HEK293 (cell line): Measurements from ENCODE around the gene DCTN2.

Experiments used
- CTCF ChIA-PET: fragments of 350-600 bp; formaldehyde crosslinking; extraction: SDS; loops from one replicate; lab custom pipeline; 2021; ENCODE audit warnings: antibody characterized with exemption; lab: Yijun Ruan, JAX
- POLR2A ChIA-PET: fragments of 300-600 bp; formaldehyde crosslinking; extraction: SDS; loops from one replicate; lab custom pipeline; 2020; ENCODE audit warnings: antibody characterized with exemption, inconsistent platforms; lab: Yijun Ruan, JAX
- H3K27ac ChIP-seq: fragments of 200-500 bp; sonication (Bioruptor generic); 2 replicates; pipeline ENCODE4 v1.5.1; 2014; ENCODE audit warnings: low read depth, low read length, control low read depth, inconsistent platforms; ENCODE audit errors: extremely low read depth
- H3K36me3 ChIP-seq, 2 experiments: fragments of 200-500 bp in 1 of 2; sonication (Bioruptor generic) in 1 of 2; 1 replicate in 1 of 2; 2 replicates in 1 of 2; pipeline ENCODE4 v1.5.1; 2014 to 2017; ENCODE audit warnings: inconsistent platforms in 2 of 2, low read length in 2 of 2; ENCODE audit not compliant: control insufficient read depth in 2 of 2, insufficient read depth in 1 of 2
- H3K4me1 ChIP-seq: fragments of 200-500 bp; sonication (Bioruptor generic); 2 replicates; pipeline ENCODE4 v1.5.1; 2014; ENCODE audit warnings: mild to moderate bottlenecking, low read length, inconsistent platforms; ENCODE audit not compliant: control insufficient read depth, insufficient read depth
- H3K4me3 ChIP-seq: 2 replicates; pipeline ENCODE4 v1.5.1; 2011; ENCODE audit warnings: low read depth, mild to moderate bottlenecking, control low read depth, low read length, moderate library complexity
- H3K9me3 ChIP-seq: fragments of 200-500 bp; sonication (Bioruptor generic); 2 replicates; pipeline ENCODE4 v1.5.1; 2014; ENCODE audit warnings: low read depth, low read length, inconsistent platforms; ENCODE audit not compliant: control insufficient read depth, insufficient read depth
- KLF10 ChIP-seq: fragments of 450-650 bp; IDR thresholded peaks from 2 replicates; pipeline ENCODE4 v1.5.1; 2018; ENCODE audit warnings: missing biosample characterization, mild to moderate bottlenecking, missing genetic modification characterization
- KLF9 ChIP-seq: fragments of 450-650 bp; formaldehyde crosslinking; IDR thresholded peaks from 2 replicates; pipeline ENCODE4 v1.5.1; 2016; ENCODE audit warnings: missing biosample characterization, missing genetic modification characterization, low read depth
- SETDB1 ChIP-seq: IDR thresholded peaks from one replicate; pipeline ENCODE4 v1.6.1; 2017; ENCODE audit warnings: mild to moderate bottlenecking, low read length, moderate library complexity, mixed read lengths; ENCODE audit not compliant: insufficient read length
- ZBTB1 ChIP-seq: fragments of 450-650 bp; formaldehyde crosslinking; IDR thresholded peaks from 2 replicates; pipeline ENCODE4 v1.5.1; 2016; ENCODE audit warnings: missing biosample characterization, missing genetic modification characterization
- ZBTB21 ChIP-seq: fragments of 450-650 bp; formaldehyde crosslinking; IDR thresholded peaks from 2 replicates; pipeline ENCODE4 v1.5.1; 2017; ENCODE audit warnings: missing biosample characterization, missing genetic modification characterization
- ZBTB6 ChIP-seq: fragments of 450-650 bp; formaldehyde crosslinking; IDR thresholded peaks from 2 replicates; pipeline ENCODE4 v1.5.1; 2017; ENCODE audit warnings: missing biosample characterization, missing genetic modification characterization
- ZBTB7A ChIP-seq: fragments of 450-650 bp; formaldehyde crosslinking; IDR thresholded peaks from 2 replicates; pipeline ENCODE4 v1.5.1; 2016; ENCODE audit warnings: low read depth, missing biosample characterization, missing genetic modification characterization
- ZNF132 ChIP-seq: fragments of 450-650 bp; formaldehyde crosslinking; IDR thresholded peaks from 2 replicates; pipeline ENCODE4 v1.5.1; 2017; ENCODE audit warnings: missing biosample characterization, missing genetic modification characterization, borderline replicate concordance
- ZNF157 ChIP-seq: fragments of 450-650 bp; formaldehyde crosslinking; IDR thresholded peaks from 2 replicates; pipeline ENCODE4 v1.5.1; 2016; ENCODE audit warnings: missing biosample characterization, missing genetic modification characterization
- ZNF184 ChIP-seq: fragments of 450-650 bp; IDR thresholded peaks from 2 replicates; pipeline ENCODE4 v1.5.1; 2018; ENCODE audit warnings: missing biosample characterization, mild to moderate bottlenecking, missing genetic modification characterization
- ZNF2 ChIP-seq: fragments of 450-650 bp; formaldehyde crosslinking; IDR thresholded peaks from 2 replicates; pipeline ENCODE4 v1.5.1; 2016; ENCODE audit warnings: missing biosample characterization, missing genetic modification characterization
- ZNF211 ChIP-seq: fragments of 450-650 bp; formaldehyde crosslinking; IDR thresholded peaks from 2 replicates; pipeline ENCODE4 v1.5.1; 2016; ENCODE audit warnings: low read depth, missing biosample characterization, missing genetic modification characterization
- ZNF223 ChIP-seq: fragments of 450-650 bp; formaldehyde crosslinking; IDR thresholded peaks from 2 replicates; pipeline ENCODE4 v1.5.1; 2016; ENCODE audit warnings: missing biosample characterization, missing genetic modification characterization
- ZNF23 ChIP-seq: fragments of 450-650 bp; formaldehyde crosslinking; IDR thresholded peaks from 2 replicates; pipeline ENCODE4 v1.5.1; 2016; ENCODE audit warnings: missing biosample characterization, missing genetic modification characterization, borderline replicate concordance
- ZNF335 ChIP-seq: fragments of 450-650 bp; formaldehyde crosslinking; conservative IDR thresholded peaks from 2 replicates; pipeline ENCODE4 v1.5.1; 2016; ENCODE audit warnings: missing biosample characterization, missing genetic modification characterization
- ZNF341 ChIP-seq: fragments of 450-650 bp; formaldehyde crosslinking; IDR thresholded peaks from 2 replicates; pipeline ENCODE4; 2016; ENCODE audit warnings: low read depth, missing biosample characterization, missing genetic modification characterization
- ZNF501 ChIP-seq: fragments of 450-650 bp; formaldehyde crosslinking; IDR thresholded peaks from 2 replicates; pipeline ENCODE4 v1.5.1; 2016; ENCODE audit warnings: missing biosample characterization, missing genetic modification characterization
- ZNF544 ChIP-seq: fragments of 450-650 bp; formaldehyde crosslinking; IDR thresholded peaks from 2 replicates; pipeline ENCODE4 v1.5.0; 2017; ENCODE audit warnings: missing biosample characterization, missing genetic modification characterization
- ZNF624 ChIP-seq: fragments of 450-650 bp; formaldehyde crosslinking; IDR thresholded peaks from 2 replicates; pipeline ENCODE4 v1.5.1; 2017; ENCODE audit warnings: missing biosample characterization, missing genetic modification characterization
- ZNF639 ChIP-seq: fragments of 450-650 bp; formaldehyde crosslinking; IDR thresholded peaks from 2 replicates; pipeline ENCODE4 v1.5.1; 2016; ENCODE audit warnings: missing biosample characterization, missing genetic modification characterization
- ZNF776 ChIP-seq: fragments of 450-650 bp; formaldehyde crosslinking; IDR thresholded peaks from 2 replicates; pipeline ENCODE4 v1.5.0; 2017; ENCODE audit warnings: missing biosample characterization, missing genetic modification characterization, borderline replicate concordance
- TF ChIP-seq, protein P1 (sequence below): fragments of 450-650 bp; formaldehyde crosslinking; IDR thresholded peaks from 2 replicates; pipeline ENCODE4 v1.5.1; 2016; ENCODE audit warnings: missing biosample characterization, missing genetic modification characterization
- TF ChIP-seq, protein P2 (sequence below): fragments of 450-650 bp; formaldehyde crosslinking; IDR thresholded peaks from 2 replicates; pipeline ENCODE4 v1.5.1; 2016; ENCODE audit warnings: missing biosample characterization, missing genetic modification characterization
- TF ChIP-seq, protein P3 (sequence below): fragments of 450-650 bp; formaldehyde crosslinking; conservative IDR thresholded peaks from 2 replicates; pipeline ENCODE4 v1.5.1; 2016; ENCODE audit warnings: low read depth, missing biosample characterization, missing genetic modification characterization

DCTN2 gene

DNA sequence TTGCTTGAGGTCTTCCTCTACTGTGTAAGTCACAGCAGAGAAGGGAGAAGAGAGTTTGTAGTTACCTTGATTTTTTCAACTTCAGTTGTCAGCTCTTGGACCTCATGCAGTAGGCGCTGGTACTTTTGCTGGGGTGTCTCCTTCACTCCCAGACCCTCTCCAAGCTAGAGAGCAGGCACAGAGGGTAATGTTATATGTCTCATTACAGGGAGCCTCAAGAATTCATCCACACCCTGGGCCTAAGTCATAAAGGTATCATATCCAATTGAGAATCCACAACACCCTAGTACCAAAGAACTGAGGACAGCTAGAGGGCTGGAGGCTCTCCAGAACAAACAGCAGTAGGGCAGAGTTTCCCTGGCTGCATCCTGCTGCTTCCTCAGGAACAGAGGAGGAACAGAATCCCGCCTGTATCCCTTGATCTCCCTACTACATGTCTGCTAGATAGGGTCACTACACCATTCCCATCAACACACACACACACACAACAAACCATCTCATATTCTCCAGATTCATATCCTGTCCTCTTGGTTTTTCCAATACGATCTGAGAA, 11.9 kb downstream of the DCTN2 start:
- TF ChIP-seq, protein P1, sequence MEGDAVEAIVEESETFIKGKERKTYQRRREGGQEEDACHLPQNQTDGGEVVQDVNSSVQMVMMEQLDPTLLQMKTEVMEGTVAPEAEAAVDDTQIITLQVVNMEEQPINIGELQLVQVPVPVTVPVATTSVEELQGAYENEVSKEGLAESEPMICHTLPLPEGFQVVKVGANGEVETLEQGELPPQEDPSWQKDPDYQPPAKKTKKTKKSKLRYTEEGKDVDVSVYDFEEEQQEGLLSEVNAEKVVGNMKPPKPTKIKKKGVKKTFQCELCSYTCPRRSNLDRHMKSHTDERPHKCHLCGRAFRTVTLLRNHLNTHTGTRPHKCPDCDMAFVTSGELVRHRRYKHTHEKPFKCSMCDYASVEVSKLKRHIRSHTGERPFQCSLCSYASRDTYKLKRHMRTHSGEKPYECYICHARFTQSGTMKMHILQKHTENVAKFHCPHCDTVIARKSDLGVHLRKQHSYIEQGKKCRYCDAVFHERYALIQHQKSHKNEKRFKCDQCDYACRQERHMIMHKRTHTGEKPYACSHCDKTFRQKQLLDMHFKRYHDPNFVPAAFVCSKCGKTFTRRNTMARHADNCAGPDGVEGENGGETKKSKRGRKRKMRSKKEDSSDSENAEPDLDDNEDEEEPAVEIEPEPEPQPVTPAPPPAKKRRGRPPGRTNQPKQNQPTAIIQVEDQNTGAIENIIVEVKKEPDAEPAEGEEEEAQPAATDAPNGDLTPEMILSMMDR (tag by site-specific recombination), result no peak
- TF ChIP-seq ZNF223 (tag by site-specific recombination) (no peak), ZNF776 (no peak), ZBTB21 (tag by site-specific recombination) (no peak), ZNF624 (tag by site-specific recombination) (no peak), ZNF157 (no peak), ZNF132 (no peak), ZBTB7A (tag by site-specific recombination) (no peak), ZBTB1 (tag by site-specific recombination) (no peak), ZNF639 (tag by site-specific recombination) (no peak), ZNF23 (tag by site-specific recombination) (no peak), SETDB1 (no peak), ZNF335 (tag by site-specific recombination) (no peak), ZNF341 (no peak)
- Histone ChIP-seq H3K9me3 (no peaks in the 10 kb centered on the region), H3K4me1 (no peaks in the 10 kb centered on the region), H3K36me3 (peaks cover 21 to 91% of the 10 kb centered on the region in 2 experiments), H3K4me3 (no peak overlapping the region), H3K27ac (no peak overlapping the region)
- CTCF ChIA-PET, result interaction anchor here (1.0 kb wide), 1 partner anchor 44 kb away, joined by 4 read pairs; no protein-coding TSS in a partner anchor
- POLR2A ChIA-PET, result no interaction called here

- H3K4me1 ChIP-seq, result no peaks in the 10 kb centered on the region
- H3K36me3 ChIP-seq, result peaks cover 25 to 91% of the 10 kb centered on the region in 2 experiments
- no peak overlapping the region for H3K27ac ChIP-seq
- CTCF ChIA-PET, result interaction anchor here (1.0 kb wide), 1 partner anchor 43 kb away, joined by 4 read pairs; no protein-coding TSS in a partner anchor
- POLR2A ChIA-PET, result interaction anchor here (1.1 kb wide), 1 partner anchor 10 kb away, joined by 3 read pairs; no protein-coding TSS in a partner anchor
- H3K4me3 ChIP-seq, result no peak overlapping the region
- no peaks in the 10 kb centered on the region for H3K9me3 ChIP-seq
- TF ChIP-seq, protein P2, sequence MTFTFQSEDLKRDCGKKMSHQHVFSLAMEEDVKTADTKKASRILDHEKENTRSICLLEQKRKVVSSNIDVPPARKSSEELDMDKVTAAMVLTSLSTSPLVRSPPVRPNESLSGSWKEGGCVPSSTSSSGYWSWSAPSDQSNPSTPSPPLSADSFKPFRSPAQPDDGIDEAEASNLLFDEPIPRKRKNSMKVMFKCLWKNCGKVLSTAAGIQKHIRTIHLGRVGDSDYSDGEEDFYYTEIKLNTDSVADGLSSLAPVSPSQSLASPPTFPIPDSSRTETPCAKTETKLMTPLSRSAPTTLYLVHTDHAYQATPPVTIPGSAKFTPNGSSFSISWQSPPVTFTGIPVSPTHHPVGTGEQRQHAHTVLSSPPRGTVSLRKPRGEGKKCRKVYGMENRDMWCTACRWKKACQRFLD, result no peak
- TF ChIP-seq ZNF501 (tag by site-specific recombination) (no peak), ZNF184 (no peak), ZNF2 (tag by site-specific recombination) (no peak), KLF10 (tag by site-specific recombination) (no peak), KLF9 (no peak), ZNF211 (tag by site-specific recombination) (no peak), ZBTB6 (no peak), ZNF544 (tag by site-specific recombination) (no peak)
- TF ChIP-seq, protein P3, sequence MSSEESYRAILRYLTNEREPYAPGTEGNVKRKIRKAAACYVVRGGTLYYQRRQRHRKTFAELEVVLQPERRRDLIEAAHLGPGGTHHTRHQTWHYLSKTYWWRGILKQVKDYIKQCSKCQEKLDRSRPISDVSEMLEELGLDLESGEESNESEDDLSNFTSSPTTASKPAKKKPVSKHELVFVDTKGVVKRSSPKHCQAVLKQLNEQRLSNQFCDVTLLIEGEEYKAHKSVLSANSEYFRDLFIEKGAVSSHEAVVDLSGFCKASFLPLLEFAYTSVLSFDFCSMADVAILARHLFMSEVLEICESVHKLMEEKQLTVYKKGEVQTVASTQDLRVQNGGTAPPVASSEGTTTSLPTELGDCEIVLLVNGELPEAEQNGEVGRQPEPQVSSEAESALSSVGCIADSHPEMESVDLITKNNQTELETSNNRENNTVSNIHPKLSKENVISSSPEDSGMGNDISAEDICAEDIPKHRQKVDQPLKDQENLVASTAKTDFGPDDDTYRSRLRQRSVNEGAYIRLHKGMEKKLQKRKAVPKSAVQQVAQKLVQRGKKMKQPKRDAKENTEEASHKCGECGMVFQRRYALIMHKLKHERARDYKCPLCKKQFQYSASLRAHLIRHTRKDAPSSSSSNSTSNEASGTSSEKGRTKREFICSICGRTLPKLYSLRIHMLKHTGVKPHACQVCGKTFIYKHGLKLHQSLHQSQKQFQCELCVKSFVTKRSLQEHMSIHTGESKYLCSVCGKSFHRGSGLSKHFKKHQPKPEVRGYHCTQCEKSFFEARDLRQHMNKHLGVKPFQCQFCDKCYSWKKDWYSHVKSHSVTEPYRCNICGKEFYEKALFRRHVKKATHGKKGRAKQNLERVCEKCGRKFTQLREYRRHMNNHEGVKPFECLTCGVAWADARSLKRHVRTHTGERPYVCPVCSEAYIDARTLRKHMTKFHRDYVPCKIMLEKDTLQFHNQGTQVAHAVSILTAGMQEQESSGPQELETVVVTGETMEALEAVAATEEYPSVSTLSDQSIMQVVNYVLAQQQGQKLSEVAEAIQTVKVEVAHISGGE (tag by site-specific recombination), result no peak
Measured at GRCh38 chr12:57534250-57534649, 12.7 kb downstream of the DCTN2 start.
